Prostate gland (tissue), 2 donors: ENCODE data around the gene PITPNB. TPM values are rescaled to one million over a fixed set of nuclear protein-coding genes. Genes with fewer than 3 reads are reported as not detected.

ENCODE experiments used
- DNase-seq: peaks from one replicate; pipeline ENCODE4 v3.0.0-alpha.2; 2019; ENCODE audit warnings: low spot score
- H3K27ac ChIP-seq, 2 donors: fragments of 200-600 bp; sonication (generic); 2 replicates each; pipeline ENCODE4 v1.5.1; 2017 to 2019
- H3K27me3 ChIP-seq: fragments of 200-600 bp; sonication (generic); replicated peaks from 2 replicates; pipeline ENCODE4 v1.5.1; 2019; ENCODE audit not compliant: insufficient read depth
- H3K36me3 ChIP-seq, 2 donors: fragments of 200-600 bp; sonication (generic); 1 replicate in 1 of 2; 2 replicates in 1 of 2; pipeline versions ENCODE4 v1.5.1 to v1.8.1; 2017 to 2019
- H3K4me1 ChIP-seq: fragments of 200-600 bp; sonication (generic); replicated peaks from 2 replicates; pipeline ENCODE4 v1.5.1; 2019
- H3K4me3 ChIP-seq, 2 donors: fragments of 200-600 bp; sonication (generic); 2 replicates each; pipeline ENCODE4 v1.5.1; 2017 to 2019
- H3K9me3 ChIP-seq: fragments of 200-600 bp; sonication (generic); 2 replicates; pipeline ENCODE4 v1.5.1; 2017
- CTCF ChIP-seq, 4 experiments: fragments of 200-600 bp in 2 of 4; fragments of 450-650 bp in 2 of 4; sonication (generic) in 2 of 4; IDR thresholded peaks; 1 replicate in 3 of 4; 2 replicates in 1 of 4; pipeline ENCODE4 v1.5.1; 2016 to 2019; ENCODE audit warnings: antibody characterized with exemption in 4 of 4, mild to moderate bottlenecking in 2 of 4, moderate library complexity in 2 of 4
- POLR2A ChIP-seq: fragments of 450-650 bp; IDR thresholded peaks from one replicate; pipeline ENCODE4 v1.6.1; 2016; ENCODE audit warnings: antibody characterized with exemption, mild to moderate bottlenecking
- POLR2AphosphoS5 ChIP-seq: sonication (generic); formaldehyde crosslinking; IDR thresholded peaks from one replicate; pipeline ENCODE4 v1.6.1; 2017; ENCODE audit warnings: antibody characterized with exemption
- WGBS: methylation state at CpG from one replicate; pipeline ENCODE4 v1.1.5; 2018; 5-methylcytosine and 5-hydroxymethylcytosine counted together
- intact Hi-C: fragments of 100-400 bp; cut with DNase I; formaldehyde crosslinking; loops from one replicate; pipeline ENCODE4 v1.14.2; 2022
- total RNA-seq, 2 donors: library from RNA; depleted of rRNA; stranded (reverse); fragments of >200 nt; gene quantifications; one replicate each; pipeline ENCODE4 v1.1.0, GENCODE V29; 2016

Gene PITPNB
- total RNA-seq, 2 donors from 2014 or later: 23.8 to 43.6 TPM

GRCh38 chr22:27883656-27884350 lies 35.3 kb downstream of the PITPNB start:
- 77% methylated on average over 5 of the region's 5 CpGs for WGBS
- Histone ChIP-seq H3K9me3 (no peaks in the 10 kb centered on the region), H3K36me3 (no peaks in the 10 kb centered on the region), H3K4me3 (no peak overlapping the region), H3K27me3 (no peaks in the 10 kb centered on the region), H3K4me1 (no peaks in the 10 kb centered on the region), H3K27ac (no peak overlapping the region)
- intact Hi-C loops: loop anchor here (10.0 kb wide), 1 partner anchor 711 kb away; no protein-coding TSS in a partner anchor
- DNase-seq: no peak
- TF ChIP-seq CTCF (IDR thresholded peaks at IDR 0.05): no peak
- TF ChIP-seq POLR2A: no peak
- no peak for TF ChIP-seq POLR2AphosphoS5

- H3K27me3 ChIP-seq: no peaks in the 10 kb centered on the region
- no peak overlapping the region for H3K4me3 ChIP-seq
- H3K9me3 ChIP-seq: no peaks in the 10 kb centered on the region
- H3K27ac ChIP-seq: peak overlapping the region; percentile 53 to 60
- DNase-seq: no peak
- no peaks in the 10 kb centered on the region for H3K36me3 ChIP-seq
- no peak for TF ChIP-seq POLR2AphosphoS5
- no peak for TF ChIP-seq POLR2A
- no peak for TF ChIP-seq CTCF (IDR thresholded peaks at IDR 0.05)
- H3K4me1 ChIP-seq: no peaks in the 10 kb centered on the region
- intact Hi-C loops: loop anchor here (10.0 kb wide), 1 partner anchor 712 kb away; no protein-coding TSS in a partner anchor
- 43% methylated on average over 6 of the region's 6 CpGs for WGBS
Measured at GRCh38 chr22:27882507-27883290, 36.4 kb downstream of the PITPNB start.

- WGBS: 7% methylated on average over 3 of the region's 3 CpGs
- TF ChIP-seq POLR2A (no peak), POLR2AphosphoS5 (peak; percentile 18)
- intact Hi-C loops: loop anchor here (10.0 kb wide), 1 partner anchor 713 kb away; no protein-coding TSS in a partner anchor
- Histone ChIP-seq H3K27me3 (no peaks in the 10 kb centered on the region), H3K27ac (peak overlapping the region; percentile 53 to 60), H3K36me3 (no peaks in the 10 kb centered on the region), H3K4me3 (no peak overlapping the region), H3K9me3 (no peaks in the 10 kb centered on the region), H3K4me1 (no peaks in the 10 kb centered on the region)
- peak; percentile 29 for DNase-seq
Measured at GRCh38 chr22:27881421-27881820, 37.6 kb downstream of the PITPNB start.

- peak; percentile 55 for DNase-seq
- no peaks in the 10 kb centered on the region for H3K9me3 ChIP-seq
- peak overlapping the region; percentile 53 to 60 for H3K27ac ChIP-seq
- no peaks in the 10 kb centered on the region for H3K36me3 ChIP-seq
- H3K4me1 ChIP-seq: no peaks in the 10 kb centered on the region
- H3K27me3 ChIP-seq: no peaks in the 10 kb centered on the region
- H3K4me3 ChIP-seq: no peak overlapping the region
- TF ChIP-seq CTCF (IDR thresholded peaks at IDR 0.05) (peak; percentile 49 to 85 (median 74)), POLR2AphosphoS5 (no peak)
- 13% methylated on average over 6 of the region's 6 CpGs for WGBS
- intact Hi-C loops: loop anchor here (10.0 kb wide), 1 partner anchor 714 kb away; no protein-coding TSS in a partner anchor
Measured at GRCh38 chr22:27880778-27881394, 38.2 kb downstream of the PITPNB start.

GRCh38 chr22:27879923-27880322 lies 39.1 kb downstream of the PITPNB start:
- H3K27me3 ChIP-seq: no peaks in the 10 kb centered on the region
- TF ChIP-seq CTCF (IDR thresholded peaks at IDR 0.05) (peak in 3 of 4 experiments; percentile 22 to 46 (median 40)), POLR2AphosphoS5 (no peak)
- H3K4me1 ChIP-seq: no peaks in the 10 kb centered on the region
- no peak overlapping the region for H3K4me3 ChIP-seq
- intact Hi-C loops: loop anchor here (10.0 kb wide), 1 partner anchor 715 kb away; no protein-coding TSS in a partner anchor
- no peak for DNase-seq
- H3K27ac ChIP-seq: no peak overlapping the region
- no peaks in the 10 kb centered on the region for H3K36me3 ChIP-seq
- H3K9me3 ChIP-seq: no peaks in the 10 kb centered on the region
- 92% methylated on average over 1 of the region's 1 CpG for WGBS
